HepG2 (cell line): ENCODE results near the gene NEK8. TPM values are rescaled to one million over a fixed set of nuclear protein-coding genes. Genes with fewer than 3 reads are reported as not detected.

Source experiments
- ATAC-seq: fragments of 200-7000 bp; cut with Tn5 transposase; 3 replicates; pipeline ENCODE4 v1.9.1; 2020; ENCODE audit warnings: mild to moderate bottlenecking, moderate library complexity
- BruUV-seq: library from RNA; stranded (reverse); fragments of 400-500 nt; replicated peaks from 2 replicates; lab custom pipeline; 2021; lab: Mats Ljungman, UMichigan
- CTCF ChIA-PET: fragments of 300-600 bp; formaldehyde crosslinking; extraction: SDS; loops from one replicate; lab custom pipeline; 2021; ENCODE audit warnings: low total read pairs, inconsistent platforms, low intra/inter-chr PET ratio; lab: Yijun Ruan, JAX
- POLR2A ChIA-PET: fragments of 350-600 bp; sonication (Branson Sonifier 250); formaldehyde crosslinking; loops from one replicate; lab custom pipeline; 2020; ENCODE audit warnings: antibody characterized with exemption, inconsistent platforms; lab: Yijun Ruan, JAX
- DNase-seq: peaks from one replicate; pipeline ENCODE4 v3.0.0-alpha.2; 2015; ENCODE audit warnings: low spot score
- FAIRE-seq: peaks from 3 replicates; lab custom pipeline; 2011; peaks lifted over from hg19 to GRCh38; lab: Jason Lieb, UNC
- H2AFZ ChIP-seq: one replicate; pipeline ENCODE4 v1.6.1; 2011; ENCODE audit warnings: low read length, inconsistent platforms
- H3K27ac ChIP-seq: fragments of 300-600 bp; 3 replicates; pipeline ENCODE4 v1.8.0; 2011; ENCODE audit warnings: mixed run types, mild to moderate bottlenecking, mixed read lengths, low read length, inconsistent platforms; ENCODE audit not compliant: insufficient read depth; ENCODE audit errors: extremely low read length
- H3K27me3 ChIP-seq, 2 experiments: fragments of 200-600 bp in 1 of 2; 2 replicates in 1 of 2; 3 replicates in 1 of 2; pipeline versions ENCODE4 v1.6.0 to v1.8.0; 2011; ENCODE audit warnings: low read length in 2 of 2, mild to moderate bottlenecking in 2 of 2, moderate library complexity in 2 of 2, inconsistent platforms in 1 of 2; ENCODE audit not compliant: insufficient read depth in 2 of 2, control insufficient read depth in 1 of 2
- H3K36me3 ChIP-seq, 2 experiments: fragments of 200-600 bp in 1 of 2; replicated peaks in 1 of 2; 2 replicates in 1 of 2; 3 replicates in 1 of 2; pipeline versions ENCODE4 v1.5.1 to v1.8.0; 2011; ENCODE audit warnings: low read length in 2 of 2, inconsistent platforms in 1 of 2; ENCODE audit not compliant: insufficient read depth in 2 of 2, control insufficient read depth in 1 of 2
- H3K4me1 ChIP-seq: 2 replicates; pipeline ENCODE4 v1.5.1; 2012; ENCODE audit warnings: low read length, inconsistent platforms; ENCODE audit not compliant: insufficient read depth
- H3K4me2 ChIP-seq: 2 replicates; pipeline ENCODE4 v1.6.0; 2011; ENCODE audit warnings: low read depth, low read length, inconsistent platforms
- H3K4me3 ChIP-seq, 3 experiments: fragments of 200-600 bp in 1 of 3; sonication (generic), shearing (Covaris generic) in 1 of 3; replicated peaks in 1 of 3; 2 replicates each; pipeline ENCODE4 v1.5.1; 2011 to 2016; ENCODE audit warnings: low read length in 3 of 3, inconsistent platforms in 2 of 3, low read depth in 2 of 3, mild to moderate bottlenecking in 2 of 3, control low read depth in 1 of 3, mixed read lengths in 1 of 3; ENCODE audit not compliant: insufficient read depth in 1 of 3
- H3K79me2 ChIP-seq: one replicate; pipeline ENCODE4 v1.6.1; 2011; ENCODE audit warnings: low read length, inconsistent platforms; ENCODE audit not compliant: insufficient read depth
- H3K9ac ChIP-seq: 2 replicates; pipeline ENCODE4 v1.6.0; 2011; ENCODE audit warnings: mild to moderate bottlenecking, low read depth, low read length, inconsistent platforms; ENCODE audit not compliant: insufficient read depth
- H3K9me3 ChIP-seq: 2 replicates; pipeline ENCODE4 v1.5.1; 2012; ENCODE audit warnings: mild to moderate bottlenecking, low read length
- H4K20me1 ChIP-seq: 2 replicates; pipeline ENCODE4 v1.6.0; 2011; ENCODE audit warnings: inconsistent platforms, mild to moderate bottlenecking, low read length, moderate library complexity; ENCODE audit not compliant: insufficient read depth
- HES4 ChIP-seq: sonication (generic); formaldehyde crosslinking; IDR thresholded peaks from 2 replicates; pipeline ENCODE4 v1.9.0; 2021; ENCODE audit warnings: mild to moderate bottlenecking, missing genetic modification reagents, borderline replicate concordance
- HMGA1 ChIP-seq: sonication (generic); formaldehyde crosslinking; conservative IDR thresholded peaks from 2 replicates; pipeline ENCODE4 v1.4.0; 2020; ENCODE audit warnings: missing genetic modification reagents
- KMT2B ChIP-seq: IDR thresholded peaks from 2 replicates; pipeline ENCODE4 v1.6.1; 2016; ENCODE audit warnings: missing genetic modification reagents, missing compliant biosample characterization
- MTA1 ChIP-seq: sonication (generic); formaldehyde crosslinking; IDR thresholded peaks from 2 replicates; pipeline ENCODE4 v1.4.0; 2020; ENCODE audit warnings: missing genetic modification reagents, mild to moderate bottlenecking, borderline replicate concordance
- MTF2 ChIP-seq: sonication (generic); formaldehyde crosslinking; IDR thresholded peaks from 2 replicates; pipeline ENCODE4 v1.5.0; 2020; ENCODE audit warnings: missing genetic modification reagents, borderline replicate concordance
- SNAPC2 ChIP-seq: sonication (generic); formaldehyde crosslinking; IDR thresholded peaks from 2 replicates; pipeline ENCODE4 v1.8.1; 2022; ENCODE audit warnings: mild to moderate bottlenecking, missing genetic modification reagents
- TCF12 ChIP-seq, 2 experiments: fragments of 450-650 bp in 1 of 2; sonication (generic) in 1 of 2; formaldehyde crosslinking in 1 of 2; IDR thresholded peaks; 2 replicates each; pipeline versions ENCODE4 v1.6.1 to v1.8.0; 2017 to 2022; ENCODE audit warnings: antibody characterized with exemption in 1 of 2, mild to moderate bottlenecking in 1 of 2, missing genetic modification reagents in 1 of 2, moderate library complexity in 1 of 2
- TFAP4 ChIP-seq: sonication (generic); IDR thresholded peaks from 2 replicates; pipeline ENCODE4 v1.6.1; 2016; ENCODE audit warnings: low read depth, borderline replicate concordance
- YY1 ChIP-seq: IDR thresholded peaks from 2 replicates; pipeline ENCODE4 v1.6.1; 2011; ENCODE audit warnings: low read length, low read depth, moderate library complexity, mild to moderate bottlenecking; ENCODE audit not compliant: insufficient read depth, insufficient replicate concordance
- ZNF160 ChIP-seq: sonication (generic); formaldehyde crosslinking; IDR thresholded peaks from 2 replicates; pipeline ENCODE4 v1.8.0; 2022; ENCODE audit warnings: mild to moderate bottlenecking, inconsistent platforms, missing genetic modification reagents
- ZNF234 ChIP-seq: sonication (generic); formaldehyde crosslinking; conservative IDR thresholded peaks from 2 replicates; pipeline ENCODE4 v1.5.1; 2020; ENCODE audit warnings: mild to moderate bottlenecking, missing genetic modification reagents
- ZNF24 ChIP-seq: fragments of 450-650 bp; IDR thresholded peaks from 2 replicates; pipeline ENCODE4 v1.6.1; 2017; ENCODE audit warnings: antibody characterized with exemption, mild to moderate bottlenecking
- ZNF367 ChIP-seq: sonication (generic); formaldehyde crosslinking; IDR thresholded peaks from 2 replicates; pipeline ENCODE4 v1.4.0; 2020; ENCODE audit warnings: missing genetic modification reagents, borderline replicate concordance
- WGBS: methylation state at CpG from one replicate; pipeline ENCODE4 v1.1.6; 2017; ENCODE audit warnings: low lambda C conversion rate; 5-methylcytosine and 5-hydroxymethylcytosine counted together
- in situ Hi-C: cut with HindIII; loops from 2 replicates; pipeline ENCODE4 v1.10.0; 2017; ENCODE audit warnings: low pct_unique_long_range_greater_than_20kb; ENCODE audit not compliant: extremely low pct_ligation_motif_present
- intact Hi-C: fragments of 100-400 bp; cut with micrococcal nuclease; formaldehyde crosslinking; loops from one replicate; pipeline ENCODE4 v1.10.0; 2022; ENCODE audit not compliant: unreplicated experiment
- polyA plus RNA-seq, 8 experiments: library from polyadenylated mRNA; depleted of rRNA in 3 of 8; stranded (reverse) in 7 of 8; unstranded in 1 of 8; fragments of >200 nt; fragmentation: Illumina TruSeq in 4 of 8; extraction: Trizol in 4 of 8; gene quantifications; 2 replicates each; pipeline versions ENCODE4 v1.2.1 to v1.2.3, GENCODE V29; 2011 to 2016; ENCODE audit warnings: low read depth in 4 of 8, missing spikeins in 1 of 8, mixed read lengths in 1 of 8; ENCODE audit not compliant: insufficient read depth in 1 of 8
- total RNA-seq, 5 experiments: library from RNA; depleted of rRNA; stranded (reverse); fragments of >200 nt; fragmentation: Illumina TruSeq; extraction: Trizol; gene quantifications; 2 replicates each; pipeline ENCODE4 v1.2.3, GENCODE V29; 2016; ENCODE audit warnings: low read depth in 1 of 5
- TF ChIP-seq, protein P1 (sequence below): sonication (generic); formaldehyde crosslinking; IDR thresholded peaks from 2 replicates; pipeline ENCODE4 v1.4.0; 2020; ENCODE audit warnings: mild to moderate bottlenecking, missing genetic modification reagents

Gene NEK8
- total and polyA plus RNA-seq, 2 of the 13 experiments (the other 11 are each of a cell fraction or from before 2014, with no cell fraction given), result 5.8 to 13.5 TPM

GRCh38 chr17:28755486-28755885 lies 26.9 kb downstream of the NEK8 start:
- Histone ChIP-seq H3K27me3 (no peaks in the 10 kb centered on the region), H3K27ac (no peak overlapping the region), H3K4me1 (peaks cover 6% of the 10 kb centered on the region), H3K9ac (no peak overlapping the region), H2AFZ (no peak overlapping the region), H3K4me3 (no peak overlapping the region), H3K9me3 (no peaks in the 10 kb centered on the region), H3K36me3 (peaks cover 22 to 26% of the 10 kb centered on the region in 2 experiments), H3K79me2 (no peaks in the 10 kb centered on the region), H4K20me1 (peaks cover 4% of the 10 kb centered on the region), H3K4me2 (no peak overlapping the region)
- FAIRE-seq (no peak), ATAC-seq (no peak; the same call in 2 of the 3 replicates), DNase-seq (no peak)
- BruUV-seq, result no TSS peak
- TF ChIP-seq HMGA1, result no peak
- TF ChIP-seq SNAPC2 (CRISPR knock-in tag), result no peak
- TF ChIP-seq ZNF367 (CRISPR knock-in tag), result no peak
- TF ChIP-seq, protein P1, sequence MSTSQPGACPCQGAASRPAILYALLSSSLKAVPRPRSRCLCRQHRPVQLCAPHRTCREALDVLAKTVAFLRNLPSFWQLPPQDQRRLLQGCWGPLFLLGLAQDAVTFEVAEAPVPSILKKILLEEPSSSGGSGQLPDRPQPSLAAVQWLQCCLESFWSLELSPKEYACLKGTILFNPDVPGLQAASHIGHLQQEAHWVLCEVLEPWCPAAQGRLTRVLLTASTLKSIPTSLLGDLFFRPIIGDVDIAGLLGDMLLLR (CRISPR knock-in tag), result no peak
- TF ChIP-seq ZNF234 (CRISPR knock-in tag), result no peak
- TF ChIP-seq YY1, result no peak
- TF ChIP-seq MTF2 (CRISPR knock-in tag), result no peak
- TF ChIP-seq TFAP4, result no peak
- TF ChIP-seq KMT2B, result no peak
- no peak for TF ChIP-seq ZNF24
- no peak for TF ChIP-seq HES4 (CRISPR knock-in tag)
- no peak for TF ChIP-seq ZNF160
- no peak for TF ChIP-seq TCF12 (IDR thresholded peaks at IDR 0.05)
- no peak for TF ChIP-seq TCF12 (CRISPR knock-in tag; IDR thresholded peaks at IDR 0.05)
- TF ChIP-seq MTA1 (CRISPR knock-in tag), result no peak
- POLR2A ChIA-PET, result no interaction called here
- WGBS, result 93% methylated on average over 7 of the region's 7 CpGs
- CTCF ChIA-PET, result no interaction called here
- in situ Hi-C loops (no loop called here), intact Hi-C loops (no loop called here)
